Right atrium auricular region (tissue), 2 donors: ENCODE data around the gene PRICKLE3. TPM values are rescaled to one million over a fixed set of nuclear protein-coding genes. Genes with fewer than 3 reads are reported as not detected.
A peak's percentile ranks its signal among the peaks of the same experiment; 100 is the strongest.

Source experiments
- DNase-seq: peaks from one replicate; pipeline ENCODE4 v3.0.0-alpha.2; 2019; ENCODE audit warnings: low spot score
- H3K27ac ChIP-seq, 2 donors: fragments of 200-600 bp; sonication (generic); 1 replicate in 1 of 2; 2 replicates in 1 of 2; pipeline ENCODE4 v1.5.1; 2016 to 2019
- H3K27me3 ChIP-seq, 2 donors: fragments of 200-600 bp; sonication (generic); one replicate each; pipeline versions ENCODE4 v1.5.1 to v1.6.0; 2017 to 2019
- H3K36me3 ChIP-seq: fragments of 200-600 bp; sonication (generic); one replicate; pipeline ENCODE4 v1.5.1; 2016
- H3K4me1 ChIP-seq, 2 donors: fragments of 200-600 bp; sonication (generic); one replicate each; pipeline versions ENCODE4 v1.5.1 to v1.6.0; 2017 to 2019
- H3K4me3 ChIP-seq, 2 donors: fragments of 200-600 bp; sonication (generic); 1 replicate in 1 of 2; 2 replicates in 1 of 2; pipeline ENCODE4 v1.5.1; 2017 to 2019; ENCODE audit warnings: mild to moderate bottlenecking in 1 of 2, moderate library complexity in 1 of 2
- H3K9me3 ChIP-seq, 2 donors: fragments of 200-600 bp; sonication (generic); one replicate each; pipeline ENCODE4 v1.5.1; 2019
- CTCF ChIP-seq, 2 donors: fragments of 200-600 bp; sonication (generic); IDR thresholded peaks; one replicate each; pipeline ENCODE4 v1.5.1; 2019; ENCODE audit warnings: antibody characterized with exemption in 2 of 2
- total RNA-seq, 2 donors: library from RNA; depleted of rRNA; stranded (reverse); fragments of >200 nt; gene quantifications; one replicate each; pipeline ENCODE4 v1.1.0, GENCODE V29; 2016

Gene PRICKLE3
- total RNA-seq, 2 donors from 2014 or later: 7.2 to 12.7 TPM

GRCh38 chrX:49192722-49193328 is 6.7 kb upstream of the PRICKLE3 start:
- TF ChIP-seq CTCF (IDR thresholded peaks at IDR 0.05): peak; percentile 21 to 65
- no peaks in the 10 kb centered on the region for H3K27me3 ChIP-seq
- H3K9me3 ChIP-seq: no peaks in the 10 kb centered on the region
- DNase-seq: no peak
- no peak overlapping the region for H3K27ac ChIP-seq
- H3K4me1 ChIP-seq: no peaks in the 10 kb centered on the region
- no peaks in the 10 kb centered on the region for H3K36me3 ChIP-seq
- H3K4me3 ChIP-seq: no peak overlapping the region

GRCh38 chrX:49191574-49192011 is 5.4 kb upstream of the PRICKLE3 start:
- no peaks in the 10 kb centered on the region for H3K4me1 ChIP-seq
- no peak for TF ChIP-seq CTCF (IDR thresholded peaks at IDR 0.05)
- no peaks in the 10 kb centered on the region for H3K9me3 ChIP-seq
- H3K27me3 ChIP-seq: no peaks in the 10 kb centered on the region
- H3K4me3 ChIP-seq: peak overlapping the region; percentile 45 to 61
- H3K36me3 ChIP-seq: no peaks in the 10 kb centered on the region
- no peak for DNase-seq
- H3K27ac ChIP-seq: peak overlapping the region; percentile 80 to 85

GRCh38 chrX:49190821-49191573 is 4.8 kb upstream of the PRICKLE3 start:
- H3K4me3 ChIP-seq: peak overlapping the region; percentile 45 to 61
- TF ChIP-seq CTCF (IDR thresholded peaks at IDR 0.05): no peak
- DNase-seq: peak; percentile 95

GRCh38 chrX:49189606-49190005 is 3.4 kb upstream of the PRICKLE3 start:
- DNase-seq: no peak
- H3K4me3 ChIP-seq: no peak overlapping the region
- no peaks in the 10 kb centered on the region for H3K36me3 ChIP-seq
- H3K4me1 ChIP-seq: peaks cover 0 to 9% of the 10 kb centered on the region in 2 donors
- no peak for TF ChIP-seq CTCF (IDR thresholded peaks at IDR 0.05)
- H3K27ac ChIP-seq: peak overlapping the region; percentile 78 to 81
- no peaks in the 10 kb centered on the region for H3K27me3 ChIP-seq
- H3K9me3 ChIP-seq: no peaks in the 10 kb centered on the region

More at GRCh38 chrX:49190821-49191573, 4.8 kb upstream of the PRICKLE3 start:
- Histone ChIP-seq H3K4me1 (no peaks in the 10 kb centered on the region), H3K36me3 (no peaks in the 10 kb centered on the region), H3K27ac (peak overlapping the region; percentile 81 to 85), H3K9me3 (no peaks in the 10 kb centered on the region), H3K27me3 (no peaks in the 10 kb centered on the region)

- no peaks in the 10 kb centered on the region for H3K36me3 ChIP-seq
- H3K27me3 ChIP-seq: no peaks in the 10 kb centered on the region
- no peak for TF ChIP-seq CTCF (IDR thresholded peaks at IDR 0.05)
- no peak for DNase-seq
- H3K4me3 ChIP-seq: no peak overlapping the region
- H3K4me1 ChIP-seq: peaks cover 0 to 11% of the 10 kb centered on the region in 2 donors
- H3K27ac ChIP-seq: no peak overlapping the region
- H3K9me3 ChIP-seq: no peaks in the 10 kb centered on the region
Measured at GRCh38 chrX:49188468-49189076, 2.4 kb upstream of the PRICKLE3 start.
